DMS 273 (cell line): Measurements from ENCODE around the gene TMEM82.

ENCODE experiments used
- DNase-seq: peaks from one replicate; lab custom pipeline; 2025; ENCODE audit not compliant: unreplicated experiment; lab: John Stamatoyannopoulos, UW

The TMEM82 gene

DNA sequence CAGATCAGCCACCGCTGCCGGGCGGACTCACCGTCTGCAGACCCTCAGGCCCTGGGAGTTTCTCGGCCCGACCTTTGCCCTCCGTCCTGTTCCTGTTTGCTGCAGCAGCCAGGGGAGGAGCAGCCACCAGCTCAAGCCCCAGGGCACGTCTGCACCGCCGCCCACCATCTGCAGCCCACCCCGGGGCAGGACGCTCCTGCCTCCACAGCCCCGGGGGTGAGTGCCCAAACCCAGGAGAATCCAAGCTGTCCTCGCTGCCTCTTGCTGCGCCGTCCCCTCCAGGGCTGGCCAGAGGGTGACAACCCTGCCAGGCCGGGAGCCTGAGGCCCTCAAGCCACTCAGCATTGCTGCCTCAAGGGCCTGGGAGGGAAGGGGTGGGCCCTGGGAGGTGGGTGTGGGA lies 7.4 kb upstream of the TMEM82 start:
- DNase-seq, result no peak

GRCh38 chr1:15735304-15736037 lies 6.8 kb upstream of the TMEM82 start:
- no peak for DNase-seq

- peak; percentile 89 for DNase-seq
Observed at GRCh38 chr1:15736038-15736891, 6.0 kb upstream of the TMEM82 start, which contains the start of gene SLC25A34. Gene SLC25A34, plus strand, starts transcription at chr1:15736258. Its CDS starts 228 bp downstream, at chr1:15736486.

DNA sequence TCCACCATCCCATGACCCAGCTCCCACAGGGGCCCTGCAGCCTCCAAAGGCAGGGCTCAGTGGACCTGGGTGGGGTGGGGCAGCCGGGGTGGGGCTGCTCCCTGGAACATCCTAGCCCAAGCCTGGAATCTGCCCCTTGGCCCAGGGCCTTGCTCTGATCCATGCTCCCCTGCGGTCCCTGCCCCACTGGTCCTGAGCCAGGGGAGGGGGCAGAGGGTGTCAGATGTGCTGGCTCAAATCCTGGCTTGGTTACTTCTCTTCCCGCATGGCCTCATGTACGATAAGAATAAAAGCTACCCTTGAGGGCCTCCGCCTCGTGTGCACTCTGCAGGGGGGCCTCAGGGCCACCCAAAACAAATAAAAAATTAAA lies 5.4 kb upstream of the TMEM82 start:
- DNase-seq, result no peak

DNA sequence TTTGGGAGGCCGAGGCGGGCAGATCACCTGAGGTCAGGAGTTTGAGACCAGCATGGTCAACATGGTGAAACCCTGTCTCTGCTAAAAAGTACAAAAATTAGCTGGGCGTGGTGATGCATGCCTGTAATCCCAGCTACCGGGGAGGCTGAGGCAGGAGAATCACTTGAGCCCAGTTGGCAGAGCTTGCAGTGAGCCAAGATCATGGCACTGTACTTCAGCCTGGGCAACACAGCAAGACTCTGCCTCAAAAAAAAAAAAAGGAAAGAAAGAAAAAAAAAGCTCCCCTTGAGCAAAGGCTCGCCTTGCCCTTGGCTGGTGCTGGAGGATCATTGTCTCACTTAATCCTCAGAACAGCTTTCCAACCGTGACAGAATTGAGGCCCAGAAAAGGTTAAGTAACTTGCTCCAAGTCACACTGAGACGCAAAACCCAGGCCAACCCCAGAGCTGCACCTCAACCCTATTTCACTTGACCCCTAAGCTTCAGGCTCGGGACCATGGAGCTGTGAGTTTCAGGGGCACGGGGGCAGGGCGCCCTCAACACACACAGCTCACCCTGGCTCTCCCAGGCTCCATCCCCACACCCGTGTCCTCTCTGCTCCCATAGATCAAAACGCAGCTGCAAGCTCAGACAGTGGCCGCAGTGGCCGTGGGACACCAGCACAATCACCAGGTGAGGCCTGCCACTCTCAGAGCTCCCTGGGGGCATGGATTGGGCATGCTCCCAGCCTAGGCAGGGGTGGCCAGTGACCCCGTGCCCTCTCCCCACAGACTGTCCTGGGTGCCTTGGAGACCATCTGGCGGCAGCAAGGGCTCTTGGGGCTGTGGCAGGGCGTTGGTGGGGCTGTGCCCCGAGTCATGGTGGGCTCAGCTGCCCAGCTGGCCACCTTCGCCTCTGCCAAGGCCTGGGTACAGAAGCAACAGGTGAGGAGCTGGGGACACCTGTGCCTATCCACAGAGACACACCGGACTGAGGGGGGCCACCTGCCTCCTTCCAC lies 4.7 kb upstream of the TMEM82 start:
- no peak for DNase-seq

GRCh38 chr1:15738416-15739113 lies 3.7 kb upstream of the TMEM82 start:
- no peak for DNase-seq

GRCh38 chr1:15739259-15739658 lies 3.0 kb upstream of the TMEM82 start:
- DNase-seq, result no peak

- no peak for DNase-seq
Observed at GRCh38 chr1:15739745-15740144, 2.6 kb upstream of the TMEM82 start.

- DNase-seq, result peak; percentile 91
Observed at GRCh38 chr1:15740924-15741850, 1.1 kb upstream of the TMEM82 start.

DNA sequence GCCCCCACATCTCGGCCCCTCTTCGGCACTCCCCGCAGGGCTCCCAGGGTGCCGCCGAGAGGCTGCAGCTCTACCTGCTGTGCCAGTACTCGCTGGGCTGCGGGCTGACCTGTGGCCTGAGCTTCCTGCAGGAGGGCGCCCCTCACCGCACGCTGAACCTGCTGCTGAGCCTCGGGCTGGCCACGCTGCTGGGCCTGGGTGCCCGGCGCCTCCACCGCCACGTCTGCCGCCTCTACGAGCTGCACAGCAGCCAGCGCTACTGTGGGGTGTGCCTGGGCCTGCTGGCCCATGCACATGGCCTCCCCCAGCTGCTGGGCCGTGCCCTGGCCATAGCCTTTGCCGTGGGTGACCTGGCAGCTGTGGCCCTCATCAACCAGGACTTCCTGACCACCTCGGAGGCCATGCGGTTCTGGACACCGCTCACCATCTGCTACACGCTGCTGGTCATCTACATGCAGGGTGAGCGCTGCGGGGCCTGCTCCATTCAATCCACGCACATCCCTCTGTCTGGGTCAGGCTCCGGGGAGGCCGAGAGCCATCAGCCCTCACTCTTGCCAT lies 1.9 kb downstream of the TMEM82 start:
- no peak for DNase-seq

DNA sequence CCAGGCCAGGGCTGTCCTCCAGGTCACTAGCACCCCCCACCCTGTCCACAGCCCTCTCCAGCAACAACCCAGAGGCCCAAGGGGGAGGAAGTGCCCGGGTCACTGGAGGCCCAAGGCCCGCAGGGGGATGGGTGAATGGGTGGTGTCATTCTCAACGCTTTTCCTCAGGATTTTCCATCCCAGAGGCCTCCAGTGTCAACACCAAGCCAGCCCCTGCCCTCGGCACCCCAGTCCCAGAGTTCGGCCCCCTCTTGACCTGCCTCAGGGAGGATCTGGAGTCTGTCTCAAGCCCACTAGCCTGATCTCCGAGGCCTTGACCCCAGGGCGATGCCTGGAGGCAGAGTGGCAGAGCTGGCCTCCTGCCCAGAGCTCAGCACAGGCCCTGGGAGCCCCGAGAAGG lies 5.1 kb downstream of the TMEM82 start:
- no peak for DNase-seq

GRCh38 chr1:15748264-15748663 lies 6.0 kb downstream of the TMEM82 start:
- DNase-seq, result no peak

GRCh38 chr1:15748690-15749398 lies 6.5 kb downstream of the TMEM82 start:
- no peak for DNase-seq

- no peak for DNase-seq
Observed at GRCh38 chr1:15749399-15750291, 7.3 kb downstream of the TMEM82 start.

DNA sequence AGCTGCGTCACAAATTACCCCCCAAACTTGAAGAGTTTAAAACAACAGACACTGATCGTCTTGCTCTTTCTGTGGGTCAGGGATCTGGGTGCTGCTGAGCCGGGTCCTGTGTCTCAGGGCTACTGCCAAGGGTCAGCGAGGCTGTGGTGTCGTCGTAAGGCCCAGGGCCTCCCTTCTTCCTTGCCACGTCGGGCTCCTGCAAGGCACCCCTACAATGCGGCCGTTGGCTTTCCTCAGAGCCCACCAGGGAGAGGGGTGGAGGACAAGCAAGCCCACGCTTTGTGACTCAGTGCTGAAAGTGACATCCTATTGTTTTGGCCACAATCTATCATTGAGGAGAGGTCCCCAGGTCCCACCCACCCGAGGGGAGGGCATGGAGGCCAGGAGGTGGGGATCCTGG lies 8.6 kb downstream of the TMEM82 start:
- DNase-seq, result no peak

DNA sequence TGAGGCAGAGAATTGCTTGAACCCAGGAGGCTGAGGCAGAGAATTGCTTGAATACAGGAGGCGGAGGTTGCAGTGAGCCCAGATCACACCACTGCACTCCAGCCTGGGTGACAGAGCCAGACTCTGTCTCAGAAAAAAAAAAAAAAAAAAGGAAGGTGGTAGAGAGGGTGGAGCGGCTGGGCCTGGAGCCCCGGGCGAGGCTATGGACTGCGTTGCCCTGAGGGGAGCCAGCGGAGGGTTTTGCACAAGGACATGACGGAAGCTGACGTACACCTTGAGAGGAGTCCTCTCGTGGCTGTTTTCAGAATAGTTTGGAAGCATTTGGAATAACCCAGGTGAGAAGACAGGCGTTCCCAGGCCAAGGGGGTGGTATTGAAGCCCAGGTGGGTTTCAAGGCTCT lies 9.4 kb downstream of the TMEM82 start:
- no peak for DNase-seq

- DNase-seq, result no peak
Observed at GRCh38 chr1:15753776-15754175, 11.5 kb downstream of the TMEM82 start.
